Stromal cell of bone marrow (primary cell): ENCODE results near the gene CRYL1.

Experiments
- DNase-seq: peaks from one replicate; pipeline ENCODE4 v3.0.0-alpha.2; 2012; ENCODE audit warnings: low read depth

The CRYL1 gene

DNA sequence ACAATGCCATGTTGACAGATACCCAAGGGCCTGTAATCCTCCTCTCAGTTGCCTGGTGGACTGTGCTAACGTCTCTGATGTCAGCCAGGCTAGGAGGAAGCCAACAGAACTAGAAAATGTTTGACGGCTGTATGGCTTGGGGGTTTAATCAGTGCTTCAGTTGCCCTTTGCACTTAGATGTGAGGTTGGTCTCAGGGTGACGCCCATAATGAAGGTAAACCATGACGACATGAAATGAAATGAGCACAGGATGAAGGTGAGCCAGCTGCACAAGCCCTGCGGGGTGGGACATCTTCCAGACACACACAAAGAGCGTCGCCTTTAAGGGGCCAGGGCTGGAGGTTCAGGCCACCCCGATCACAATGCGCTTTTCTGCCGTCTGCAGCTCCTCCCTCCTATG lies 127.2 kb downstream of the CRYL1 start:
- no peak for DNase-seq

DNA sequence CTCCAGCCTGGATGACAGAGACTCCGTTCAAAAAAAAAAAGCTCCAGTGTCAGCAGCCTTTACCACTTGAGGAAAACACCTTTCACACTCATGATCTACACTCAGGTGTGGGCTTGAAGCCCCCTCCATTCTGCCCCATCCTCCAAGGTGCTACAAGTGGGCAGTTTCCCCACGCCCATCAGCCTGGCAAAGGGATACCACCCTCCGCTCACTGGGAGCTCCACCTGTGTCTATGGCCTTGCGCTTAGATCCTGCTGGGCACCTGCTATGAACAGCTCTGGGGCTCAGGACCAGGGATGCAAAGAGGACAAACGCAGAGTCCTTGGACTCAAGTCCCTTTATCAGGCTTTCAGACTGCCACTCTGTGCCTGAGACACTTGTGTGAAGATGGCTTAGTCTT lies 127.8 kb downstream of the CRYL1 start:
- DNase-seq: no peak

- no peak for DNase-seq
Observed at GRCh38 chr13:20395061-20395916, 130.4 kb downstream of the CRYL1 start.

DNA sequence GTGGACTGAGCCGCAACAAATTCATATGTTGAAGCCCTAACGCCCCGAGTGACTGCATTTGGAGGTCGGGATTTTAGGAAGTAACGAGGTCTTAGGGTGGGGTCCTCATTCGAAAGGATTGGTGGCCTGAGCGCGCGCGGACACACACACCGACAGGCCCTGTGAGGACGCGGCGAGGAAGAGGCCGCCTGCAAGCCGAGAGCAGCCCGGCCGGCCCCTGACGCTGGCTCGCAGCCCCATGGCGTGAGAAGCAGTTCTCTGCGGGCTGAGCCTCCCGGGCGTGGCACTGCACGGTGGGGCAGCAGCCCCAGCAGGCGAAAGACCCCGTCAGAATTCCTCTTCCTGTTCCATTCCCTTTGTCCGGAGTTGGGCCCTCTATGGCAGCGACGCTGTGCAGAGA lies 131.2 kb downstream of the CRYL1 start:
- no peak for DNase-seq

- DNase-seq: no peak
Observed at GRCh38 chr13:20394169-20394501, 131.5 kb downstream of the CRYL1 start.

GRCh38 chr13:20393273-20394168 lies 132.1 kb downstream of the CRYL1 start:
- DNase-seq: no peak

DNA sequence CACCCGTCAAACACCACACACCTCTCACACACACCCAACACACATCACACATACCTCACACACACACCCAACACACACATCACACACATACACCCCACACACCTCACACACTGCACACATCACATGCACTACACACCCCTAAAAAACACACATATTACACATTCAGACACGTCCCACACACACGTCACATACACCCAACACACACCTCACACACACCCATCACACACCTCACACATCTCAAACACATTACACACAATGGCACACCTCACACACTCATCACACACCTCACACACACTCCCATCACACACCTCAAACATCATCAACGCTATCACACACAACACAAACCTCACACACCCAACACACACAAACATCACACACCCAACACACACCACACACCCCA lies 133.1 kb downstream of the CRYL1 start:
- DNase-seq: no peak

- no peak for DNase-seq
Observed at GRCh38 chr13:20391597-20392452, 133.8 kb downstream of the CRYL1 start.

DNA sequence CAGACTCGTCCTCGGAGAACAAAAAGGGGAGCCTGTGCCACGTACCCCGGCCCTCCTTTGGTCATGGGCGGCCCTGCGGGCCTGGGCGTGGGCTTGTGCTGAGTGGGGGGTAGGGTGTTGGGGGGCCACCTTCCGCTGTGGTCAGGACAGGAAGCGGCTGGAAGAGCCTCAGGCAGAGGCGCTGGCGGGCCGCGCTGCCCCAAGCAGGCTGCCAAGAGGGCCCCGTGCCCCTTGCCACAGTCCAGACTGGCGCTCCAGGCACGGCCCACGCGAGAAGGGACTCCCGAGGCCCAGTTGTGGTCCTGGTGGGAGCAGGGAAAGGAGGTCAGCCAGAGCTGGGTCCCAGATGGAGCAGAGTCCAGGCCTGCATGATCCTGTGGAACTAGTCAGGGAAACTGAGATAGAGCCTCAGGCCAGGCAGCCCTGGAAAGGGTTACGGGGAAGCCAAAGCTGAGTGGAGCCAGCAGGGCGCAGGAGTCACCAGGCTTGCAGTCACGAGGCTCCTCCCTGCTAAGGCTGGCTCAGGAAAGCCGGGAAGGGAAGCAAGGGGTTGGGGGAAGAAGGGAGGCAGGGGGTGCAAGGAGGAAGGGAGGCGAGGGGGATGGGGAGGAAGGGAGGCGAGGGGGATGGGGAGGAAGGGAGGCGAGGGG lies 135.0 kb downstream of the CRYL1 start:
- DNase-seq: no peak

DNA sequence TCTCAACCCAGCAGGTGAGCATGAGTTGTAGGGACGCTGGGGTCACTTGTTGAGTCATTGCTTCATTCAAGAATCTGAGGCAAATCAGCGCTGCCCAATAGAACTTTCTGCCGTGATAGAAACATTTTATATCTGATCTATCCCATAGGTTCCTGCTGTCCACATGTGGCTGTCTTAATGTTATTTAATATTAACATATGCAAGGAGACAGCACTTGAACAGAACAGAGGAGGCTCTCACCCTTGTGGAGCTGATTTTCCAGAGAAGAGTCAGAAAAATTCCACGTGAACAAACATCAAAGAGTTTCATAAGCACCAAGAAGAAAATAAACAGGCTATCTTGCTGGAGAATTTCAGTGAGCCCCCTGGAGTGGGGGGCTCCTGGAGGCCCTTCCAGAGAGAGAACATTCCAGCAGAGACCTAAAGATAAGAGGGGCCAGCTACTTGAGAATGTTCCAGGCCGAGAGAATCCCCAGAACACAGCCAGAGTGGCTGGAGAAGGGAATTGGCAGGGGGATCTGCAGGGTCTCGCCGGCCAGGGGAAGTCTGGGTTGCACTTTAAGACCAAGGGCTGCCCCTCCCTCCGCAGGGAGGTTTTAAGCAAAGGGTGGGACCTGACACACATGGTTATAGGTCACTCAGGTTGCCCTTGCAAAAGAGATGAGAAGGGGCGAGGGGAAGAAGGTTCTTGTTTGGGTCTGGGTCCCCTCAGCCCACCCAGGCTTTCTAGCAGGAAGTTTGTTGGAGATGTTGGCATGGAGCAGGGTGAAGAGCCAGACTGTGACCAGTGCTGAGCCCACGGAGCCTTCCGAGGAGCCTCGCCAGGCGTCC lies 135.7 kb downstream of the CRYL1 start:
- DNase-seq: no peak

DNA sequence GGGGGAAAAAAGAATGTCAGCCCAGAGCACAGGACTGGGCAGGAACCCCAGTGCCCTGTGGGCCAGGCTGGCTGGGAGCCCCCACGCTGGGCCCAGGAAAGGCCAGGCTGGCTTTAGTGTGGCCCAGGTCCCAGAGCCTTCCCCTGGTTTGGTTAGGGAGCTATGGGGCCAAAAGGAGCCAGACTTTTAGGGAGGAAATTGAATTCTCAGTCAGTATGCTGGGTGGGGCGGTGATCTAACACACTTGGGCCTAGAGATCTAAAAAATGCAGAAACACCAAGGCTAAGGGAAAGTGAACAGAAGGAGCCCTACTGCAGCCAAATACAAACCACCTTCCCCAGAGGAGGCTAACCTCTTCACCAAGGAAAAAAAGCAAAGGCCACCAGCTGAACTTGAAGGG lies 137.5 kb downstream of the CRYL1 start:
- DNase-seq: no peak

- no peak for DNase-seq
Observed at GRCh38 chr13:20387441-20387971, 138.2 kb downstream of the CRYL1 start.

- DNase-seq: no peak
Observed at GRCh38 chr13:20387006-20387405, 138.7 kb downstream of the CRYL1 start.

- no peak for DNase-seq
Observed at GRCh38 chr13:20383058-20383457, 142.6 kb downstream of the CRYL1 start.

GRCh38 chr13:20381401-20381800 lies 144.3 kb downstream of the CRYL1 start:
- DNase-seq: no peak

GRCh38 chr13:20378721-20379120 lies 146.9 kb downstream of the CRYL1 start:
- no peak for DNase-seq

DNA sequence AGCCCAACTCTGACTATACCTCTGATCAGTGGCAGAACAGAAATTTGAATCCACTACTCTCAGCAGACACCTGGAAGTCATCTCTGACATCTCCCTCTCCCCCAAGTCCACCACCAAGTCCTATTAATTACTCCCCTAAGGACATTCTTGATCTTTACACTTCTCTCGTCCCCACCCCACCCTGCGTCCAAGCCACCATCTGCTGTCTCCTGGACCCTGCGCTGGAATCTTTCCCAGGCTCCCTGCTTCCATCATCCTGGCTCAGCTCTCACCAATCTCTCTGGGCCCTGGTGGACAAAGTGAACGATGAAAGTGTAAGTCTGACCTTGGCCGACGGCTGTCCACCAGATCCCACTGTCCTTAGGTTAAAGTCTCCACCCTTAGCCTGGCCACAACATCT lies 147.9 kb downstream of the CRYL1 start:
- no peak for DNase-seq

DNA sequence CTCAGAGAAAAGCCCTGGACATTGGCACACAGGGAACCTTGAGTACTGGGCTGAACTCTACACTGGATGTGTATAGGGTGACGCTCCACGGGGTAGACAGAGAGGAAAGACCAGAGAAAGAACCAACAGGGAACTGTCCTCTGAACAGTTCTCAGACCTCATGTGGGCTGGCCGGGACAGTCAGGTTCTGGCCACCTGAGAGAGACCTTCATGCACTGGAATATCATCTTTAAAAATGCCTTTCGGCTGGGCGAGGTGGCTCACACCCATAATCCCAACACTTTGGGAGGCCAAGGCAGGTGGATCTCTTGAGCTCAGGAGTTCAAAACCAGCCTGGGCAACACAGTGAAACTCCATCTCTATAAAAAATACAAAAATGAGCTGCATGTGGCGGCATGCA lies 149.8 kb downstream of the CRYL1 start:
- no peak for DNase-seq

DNA sequence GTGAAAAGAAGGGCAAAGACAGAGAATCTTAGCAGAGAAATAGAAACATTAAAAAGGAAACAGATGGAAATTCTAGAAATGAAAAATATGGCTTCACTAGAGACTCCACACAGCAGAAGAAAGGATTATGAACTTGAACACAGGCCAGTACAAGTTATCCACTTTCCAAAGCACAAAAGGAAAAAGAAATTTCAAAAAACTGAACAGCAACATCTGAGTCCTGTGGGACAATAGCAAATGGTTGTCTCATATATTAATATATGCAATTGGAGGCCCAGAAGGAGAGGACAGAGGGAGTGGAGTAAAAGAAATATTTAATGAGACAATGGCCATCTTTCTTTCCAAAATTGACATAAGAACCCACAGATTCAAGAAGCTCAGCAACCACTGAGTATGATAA lies 151.8 kb downstream of the CRYL1 start:
- DNase-seq: no peak

DNA sequence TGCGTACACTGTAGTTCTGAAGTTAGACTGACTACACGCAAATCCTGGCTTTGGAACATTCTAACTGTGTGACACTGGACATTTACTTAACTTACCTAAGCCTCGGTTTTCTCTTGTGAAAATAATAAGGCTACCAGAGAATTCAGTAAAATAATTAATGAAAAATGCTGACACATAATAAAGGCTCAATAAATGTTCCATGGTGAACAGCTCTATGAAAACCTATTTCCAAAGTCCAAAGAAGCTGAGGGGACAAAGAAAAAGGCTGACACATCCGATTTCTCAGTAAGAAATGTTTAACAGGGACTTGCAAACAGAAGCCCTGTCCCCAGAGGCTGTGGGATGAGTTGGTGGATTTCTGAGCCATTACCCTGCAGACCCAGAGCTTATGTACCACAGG lies 153.8 kb downstream of the CRYL1 start:
- no peak for DNase-seq
